ENCODE measurements around the gene VPS13A.

Gene VPS13A

DNA sequence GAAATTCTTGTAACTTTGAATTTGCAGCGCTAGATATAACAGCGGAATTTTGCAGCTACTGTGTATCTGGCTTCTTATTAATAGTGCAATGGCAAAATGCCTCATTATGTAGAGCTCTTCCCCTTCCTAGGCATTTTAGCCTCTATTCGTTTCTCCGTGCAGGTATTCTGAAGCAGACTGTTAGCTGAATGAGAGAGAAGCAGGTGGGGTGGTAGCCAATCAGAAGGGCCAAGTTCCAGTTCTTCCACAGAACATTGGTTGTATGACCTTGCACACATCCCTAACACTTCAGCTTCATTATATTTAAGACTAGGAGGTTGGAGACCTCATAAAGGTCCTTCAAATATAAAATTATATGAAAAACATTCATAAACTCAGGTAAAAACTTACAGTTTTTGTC lies 1.2 kb upstream of the VPS13A start:
- Histone ChIP-seq H4K91ac (ENCODE audit: low read depth, low read length) (no peak overlapping the region), H2BK120ac (ENCODE audit: insufficient read depth, low read length, poor library complexity) (no peak overlapping the region), H3K4me3 (ENCODE audit: low read depth, low read length) (no peak overlapping the region), H3K9me3 (ENCODE audit: insufficient read depth, low read depth, low read length) (no peaks in the 10 kb centered on the region), H3K4ac (ENCODE audit: low read depth, low read length) (no peak overlapping the region), H3K14ac (ENCODE audit: low read length) (no peak overlapping the region), H3K27me3 (ENCODE audit: insufficient read depth, low read length) (no peaks in the 10 kb centered on the region), H3K4me2 (ENCODE audit: low read length) (no peak overlapping the region), H3K4me1 (ENCODE audit: control insufficient read depth in 1 of 2, insufficient read depth in 2 of 2, low read length in 2 of 2) (no peaks in the 10 kb centered on the region), H2BK12ac (ENCODE audit: low read length) (no peak overlapping the region), H3K23ac (ENCODE audit: low read length) (no peak overlapping the region), H3K9ac (ENCODE audit: low read length) (no peak overlapping the region), H2AFZ (ENCODE audit: insufficient read depth, low read length, poor library complexity) (no peak overlapping the region), H2AK5ac (ENCODE audit: low read length) (no peak overlapping the region), H4K12ac (ENCODE audit: low read depth, low read length) (no peak overlapping the region), H4K8ac (ENCODE audit: low read depth, low read length) (no peak overlapping the region), H3K27ac (ENCODE audit: low read depth, low read length) (no peak overlapping the region), H3K79me1 (ENCODE audit: low read length) (peaks cover 10% of the 10 kb centered on the region), H3K18ac (ENCODE audit: low read length) (no peak overlapping the region), H2BK5ac (ENCODE audit: low read depth, low read length, poor library complexity) (no peak overlapping the region), H3K36me3 (ENCODE audit: control insufficient read depth in 1 of 2, insufficient read depth in 2 of 2, low read length in 2 of 2) (no peaks in the 10 kb centered on the region), H3K79me2 (ENCODE audit: control insufficient read depth, insufficient read depth, low read length, poor library complexity) (peaks cover 11% of the 10 kb centered on the region)
- no peak for DNase-seq
- no CpG with 5 or more reads among the region's 4 CpGs for WGBS (ENCODE audit: extremely low coverage, insufficient coverage, insufficient read length)

DNA sequence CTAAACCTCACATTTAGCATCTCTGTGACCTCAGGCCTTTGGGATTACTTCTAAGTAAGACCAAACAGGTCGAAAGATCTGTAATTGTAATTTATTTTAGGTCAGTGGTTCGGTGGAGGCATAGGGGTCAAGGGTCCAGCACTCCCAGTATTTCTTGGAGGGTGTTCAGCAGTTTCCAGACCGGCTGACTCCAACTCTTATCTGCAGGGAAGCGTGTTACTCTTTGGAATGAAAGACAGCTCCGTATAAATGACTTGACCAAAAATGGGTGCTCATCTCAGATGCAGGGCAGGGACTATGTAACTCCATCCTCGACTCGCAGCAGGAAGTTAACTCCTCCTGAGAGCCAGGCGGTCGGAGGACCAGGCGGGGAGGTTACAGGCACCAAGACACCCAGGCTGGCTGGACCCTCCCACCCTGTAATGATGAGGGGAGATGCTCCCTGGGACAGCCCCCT lies 620 bp upstream of the VPS13A start:
- no peaks in the 10 kb centered on the region for H3K36me3 ChIP-seq (ENCODE audit: control insufficient read depth in 1 of 2, insufficient read depth in 2 of 2, low read length in 2 of 2)
- no peaks in the 10 kb centered on the region for H3K4me1 ChIP-seq (ENCODE audit: control insufficient read depth in 1 of 2, insufficient read depth in 2 of 2, low read length in 2 of 2)
- no peak overlapping the region for H3K9ac ChIP-seq (ENCODE audit: low read length)
- H3K4me3 ChIP-seq (ENCODE audit: low read depth, low read length): peak overlapping the region; percentile 95
- no peaks in the 10 kb centered on the region for H3K9me3 ChIP-seq (ENCODE audit: insufficient read depth, low read depth, low read length)
- H4K12ac ChIP-seq (ENCODE audit: low read depth, low read length): peak overlapping the region; percentile 22
- DNase-seq: no peak
- H3K18ac ChIP-seq (ENCODE audit: low read length): no peak overlapping the region
- no peak overlapping the region for H2BK12ac ChIP-seq (ENCODE audit: low read length)
- H2BK5ac ChIP-seq (ENCODE audit: low read depth, low read length, poor library complexity): no peak overlapping the region
- no peak overlapping the region for H2BK120ac ChIP-seq (ENCODE audit: insufficient read depth, low read length, poor library complexity)
- no peak overlapping the region for H3K27ac ChIP-seq (ENCODE audit: low read depth, low read length)
- peaks cover 11% of the 10 kb centered on the region for H3K79me2 ChIP-seq (ENCODE audit: control insufficient read depth, insufficient read depth, low read length, poor library complexity)
- H4K8ac ChIP-seq (ENCODE audit: low read depth, low read length): peak overlapping the region; percentile 64
- H3K23ac ChIP-seq (ENCODE audit: low read length): no peak overlapping the region
- H2AFZ ChIP-seq (ENCODE audit: insufficient read depth, low read length, poor library complexity): peak overlapping the region; percentile 87
- no peak overlapping the region for H4K91ac ChIP-seq (ENCODE audit: low read depth, low read length)
- peaks cover 10% of the 10 kb centered on the region for H3K79me1 ChIP-seq (ENCODE audit: low read length)
- H3K14ac ChIP-seq (ENCODE audit: low read length): no peak overlapping the region
- no peak overlapping the region for H3K4ac ChIP-seq (ENCODE audit: low read depth, low read length)
- no peaks in the 10 kb centered on the region for H3K27me3 ChIP-seq (ENCODE audit: insufficient read depth, low read length)
- no peak overlapping the region for H2AK5ac ChIP-seq (ENCODE audit: low read length)
- WGBS (ENCODE audit: extremely low coverage, insufficient coverage, insufficient read length): no CpG with 5 or more reads among the region's 10 CpGs
- H3K4me2 ChIP-seq (ENCODE audit: low read length): peak overlapping the region; percentile 95

DNA sequence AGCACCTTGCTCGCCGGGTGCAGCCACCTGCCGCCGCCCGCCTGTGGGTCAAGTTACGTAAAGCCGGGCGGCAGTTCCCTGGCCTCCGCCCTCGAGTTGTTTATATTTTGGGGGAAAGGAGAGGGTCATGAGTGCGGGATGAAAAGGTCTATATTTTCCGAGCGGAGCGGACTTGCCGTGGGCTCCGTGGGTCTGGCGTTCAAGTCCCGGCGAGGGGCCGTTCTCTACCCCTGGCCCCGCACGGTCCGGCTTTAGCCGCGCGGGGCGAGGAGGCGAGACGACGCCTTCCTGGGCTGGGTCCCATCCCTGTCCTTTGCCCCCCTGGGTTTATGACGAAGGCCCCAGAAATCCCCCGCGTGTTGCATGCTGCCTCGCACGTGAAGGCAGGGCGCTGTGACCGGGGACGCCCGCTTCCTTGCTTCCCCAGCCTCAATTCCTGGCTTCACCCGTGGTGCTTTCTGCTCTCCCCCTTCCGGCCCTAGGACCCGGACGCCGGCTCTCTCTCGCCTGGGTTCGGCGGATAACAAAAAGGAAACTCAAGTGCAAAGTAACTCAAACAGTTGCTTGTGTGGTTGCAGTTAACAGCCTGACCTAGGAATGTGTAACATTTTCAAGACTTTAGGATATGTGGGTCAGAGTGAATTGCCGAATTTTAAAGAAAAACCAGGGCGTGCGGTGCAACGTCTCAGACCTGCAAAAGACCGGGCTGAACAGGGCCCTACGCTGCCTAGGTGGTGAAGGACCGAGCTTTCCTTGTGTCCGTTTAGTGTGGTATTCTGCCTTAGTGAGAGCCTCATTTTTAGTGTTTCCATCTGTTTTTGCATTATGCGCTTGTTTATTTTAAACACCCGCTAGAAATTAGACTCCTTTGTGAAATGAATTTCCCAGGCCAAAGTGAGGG lies 810 bp downstream of the VPS13A start:
- Histone ChIP-seq H3K9me3 (ENCODE audit: insufficient read depth, low read depth, low read length) (no peaks in the 10 kb centered on the region), H3K27ac (ENCODE audit: low read depth, low read length) (peak overlapping the region; percentile 61), H4K12ac (ENCODE audit: low read depth, low read length) (peak overlapping the region; percentile 77), H4K8ac (ENCODE audit: low read depth, low read length) (peak overlapping the region; percentile 44), H2BK120ac (ENCODE audit: insufficient read depth, low read length, poor library complexity) (peak overlapping the region; percentile 48), H3K79me1 (ENCODE audit: low read length) (peaks cover 10% of the 10 kb centered on the region), H2AFZ (ENCODE audit: insufficient read depth, low read length, poor library complexity) (peak overlapping the region; percentile 47), H3K36me3 (ENCODE audit: control insufficient read depth in 1 of 2, insufficient read depth in 2 of 2, low read length in 2 of 2) (no peaks in the 10 kb centered on the region), H2AK5ac (ENCODE audit: low read length) (peak overlapping the region; percentile 59), H3K4ac (ENCODE audit: low read depth, low read length) (peak overlapping the region; percentile 34), H2BK5ac (ENCODE audit: low read depth, low read length, poor library complexity) (peak overlapping the region; percentile 50), H3K4me2 (ENCODE audit: low read length) (peak overlapping the region; percentile 95), H4K91ac (ENCODE audit: low read depth, low read length) (peak overlapping the region; percentile 61), H3K14ac (ENCODE audit: low read length) (peak overlapping the region; percentile 85), H3K79me2 (ENCODE audit: control insufficient read depth, insufficient read depth, low read length, poor library complexity) (peaks cover 11% of the 10 kb centered on the region), H2BK12ac (ENCODE audit: low read length) (peak overlapping the region; percentile 1), H3K23ac (ENCODE audit: low read length) (no peak overlapping the region), H3K9ac (ENCODE audit: low read length) (peak overlapping the region; percentile 67), H3K4me3 (ENCODE audit: low read depth, low read length) (peak overlapping the region; percentile 95), H3K27me3 (ENCODE audit: insufficient read depth, low read length) (no peaks in the 10 kb centered on the region), H3K18ac (ENCODE audit: low read length) (peak overlapping the region; percentile 77), H3K4me1 (ENCODE audit: control insufficient read depth in 1 of 2, insufficient read depth in 2 of 2, low read length in 2 of 2) (no peaks in the 10 kb centered on the region)
- peak; percentile 20 to 46 for DNase-seq
- WGBS (ENCODE audit: extremely low coverage, insufficient coverage, insufficient read length): no CpG with 5 or more reads among the region's 57 CpGs

DNA sequence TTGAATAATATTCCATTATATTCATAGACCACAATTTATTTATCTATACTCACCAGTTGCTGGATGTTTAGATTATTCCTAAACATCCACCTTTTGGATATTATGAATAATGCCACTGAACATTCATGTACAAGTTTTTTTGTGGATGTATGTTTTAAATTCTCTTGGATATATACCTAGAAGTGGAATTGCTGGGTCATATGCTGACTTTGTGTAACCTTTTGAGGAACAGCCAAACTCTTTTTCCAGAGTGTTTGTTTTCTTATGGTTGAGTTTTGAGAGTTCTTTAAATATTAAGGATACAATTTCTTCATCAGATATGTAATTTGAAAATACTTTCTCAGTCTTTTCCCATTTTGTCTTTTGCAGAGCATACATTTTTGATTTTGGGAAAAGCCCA lies 2.7 kb downstream of the VPS13A start:
- no peak overlapping the region for H3K23ac ChIP-seq (ENCODE audit: low read length)
- H3K4me1 ChIP-seq (ENCODE audit: control insufficient read depth in 1 of 2, insufficient read depth in 2 of 2, low read length in 2 of 2): no peaks in the 10 kb centered on the region
- no peak overlapping the region for H3K27ac ChIP-seq (ENCODE audit: low read depth, low read length)
- no peak overlapping the region for H3K4me3 ChIP-seq (ENCODE audit: low read depth, low read length)
- H2BK12ac ChIP-seq (ENCODE audit: low read length): no peak overlapping the region
- no peaks in the 10 kb centered on the region for H3K36me3 ChIP-seq (ENCODE audit: control insufficient read depth in 1 of 2, insufficient read depth in 2 of 2, low read length in 2 of 2)
- no peak overlapping the region for H2AFZ ChIP-seq (ENCODE audit: insufficient read depth, low read length, poor library complexity)
- H3K14ac ChIP-seq (ENCODE audit: low read length): no peak overlapping the region
- no peak overlapping the region for H3K18ac ChIP-seq (ENCODE audit: low read length)
- no peak overlapping the region for H4K8ac ChIP-seq (ENCODE audit: low read depth, low read length)
- H3K4me2 ChIP-seq (ENCODE audit: low read length): no peak overlapping the region
- no peak overlapping the region for H2AK5ac ChIP-seq (ENCODE audit: low read length)
- no peak overlapping the region for H4K12ac ChIP-seq (ENCODE audit: low read depth, low read length)
- H3K79me1 ChIP-seq (ENCODE audit: low read length): peaks cover 10% of the 10 kb centered on the region
- no peak overlapping the region for H2BK5ac ChIP-seq (ENCODE audit: low read depth, low read length, poor library complexity)
- H3K79me2 ChIP-seq (ENCODE audit: control insufficient read depth, insufficient read depth, low read length, poor library complexity): peaks cover 11% of the 10 kb centered on the region
- no peaks in the 10 kb centered on the region for H3K27me3 ChIP-seq (ENCODE audit: insufficient read depth, low read length)
- no peak overlapping the region for H3K4ac ChIP-seq (ENCODE audit: low read depth, low read length)
- DNase-seq: no peak
- no peak overlapping the region for H4K91ac ChIP-seq (ENCODE audit: low read depth, low read length)
- no peaks in the 10 kb centered on the region for H3K9me3 ChIP-seq (ENCODE audit: insufficient read depth, low read depth, low read length)
- H2BK120ac ChIP-seq (ENCODE audit: insufficient read depth, low read length, poor library complexity): no peak overlapping the region
- no peak overlapping the region for H3K9ac ChIP-seq (ENCODE audit: low read length)

All from trophoblast cell (in vitro differentiated cells and primary cell).